Sigmoid colon (tissue), 7 donors: ENCODE results near the gene UBE3B. TPM values are rescaled to one million over a fixed set of nuclear protein-coding genes. Genes with fewer than 3 reads are reported as not detected.
A peak's percentile ranks its signal among the peaks of the same experiment; 100 is the strongest.

Experiments used
- DNase-seq: peaks from one replicate; pipeline ENCODE4 v3.0.0-alpha.2; 2019
- H3K27ac ChIP-seq, 4 donors: fragments of 200-600 bp; sonication (generic); one replicate each; pipeline ENCODE4 v1.5.1; 2016 to 2019; ENCODE audit warnings: mild to moderate bottlenecking in 1 of 4
- H3K27me3 ChIP-seq, 3 donors: fragments of 200-600 bp; sonication (generic); one replicate each; pipeline ENCODE4 v1.5.1; 2019; ENCODE audit warnings: mild to moderate bottlenecking in 1 of 3
- H3K36me3 ChIP-seq, 4 donors: fragments of 200-600 bp; sonication (generic); one replicate each; pipeline ENCODE4 v1.5.1; 2016 to 2019
- H3K4me1 ChIP-seq, 4 donors: fragments of 200-600 bp; sonication (generic); one replicate each; pipeline ENCODE4 v1.5.1; 2017 to 2019
- H3K4me3 ChIP-seq, 4 donors: fragments of 200-600 bp; sonication (generic); one replicate each; pipeline ENCODE4 v1.5.1; 2017 to 2019; ENCODE audit warnings: mild to moderate bottlenecking in 2 of 4, moderate library complexity in 1 of 4
- H3K9me3 ChIP-seq, 4 donors: fragments of 200-600 bp in 3 of 4; sonication (generic) in 3 of 4; one replicate each; pipeline versions ENCODE4 v1.5.1 to v1.6.1; 2013 to 2019
- EP300 ChIP-seq, 4 donors: sonication (generic); formaldehyde crosslinking; IDR thresholded peaks; one replicate each; pipeline ENCODE4 v1.6.1; 2017; ENCODE audit warnings: antibody characterized with exemption in 4 of 4
- POLR2A ChIP-seq, 2 donors: fragments of 450-650 bp; IDR thresholded peaks; one replicate each; pipeline ENCODE4 v1.6.1; 2016; ENCODE audit warnings: antibody characterized with exemption in 2 of 2, mild to moderate bottlenecking in 2 of 2, moderate library complexity in 2 of 2
- POLR2AphosphoS5 ChIP-seq, 4 donors: sonication (generic); formaldehyde crosslinking; IDR thresholded peaks; one replicate each; pipeline ENCODE4 v1.6.1; 2017; ENCODE audit warnings: antibody characterized with exemption in 4 of 4
- WGBS, 2 donors: extraction: QIAGEN DNeasy Blood & Tissue Kit; methylation state at CpG; one replicate each; pipeline ENCODE4 v1.1.7; 2013; 5-methylcytosine and 5-hydroxymethylcytosine counted together
- intact Hi-C: fragments of 100-400 bp; cut with DNase I; formaldehyde crosslinking; loops from one replicate; pipeline ENCODE4 v1.15.1; 2023
- polyA plus RNA-seq, 3 donors: library from polyadenylated mRNA; stranded (reverse); fragments of 200-250 nt; gene quantifications; one replicate each; pipeline ENCODE4 v1.2.3, GENCODE V29; 2013
- total RNA-seq, 4 donors: library from RNA; depleted of rRNA; stranded (reverse); fragments of >200 nt; gene quantifications; one replicate each; pipeline ENCODE4 v1.1.0, GENCODE V29; 2016
- TF ChIP-seq, protein P1 (sequence below), 4 experiments: fragments of 450-650 bp in 3 of 4; fragments of 200-600 bp in 1 of 4; IDR thresholded peaks; one replicate each; pipeline ENCODE4 v1.5.1; 2016 to 2019; ENCODE audit warnings: antibody characterized with exemption in 4 of 4, mild to moderate bottlenecking in 3 of 4, moderate library complexity in 2 of 4
- donor health status: healthy with polysubstance abuse.
- donor health status: Bipolar disorder and iron deficiency.
- donor health status: healthy.

UBE3B gene
- total and polyA plus RNA-seq, 7 donors: 15.3 to 67.7 (median 48.4) TPM

DNA sequence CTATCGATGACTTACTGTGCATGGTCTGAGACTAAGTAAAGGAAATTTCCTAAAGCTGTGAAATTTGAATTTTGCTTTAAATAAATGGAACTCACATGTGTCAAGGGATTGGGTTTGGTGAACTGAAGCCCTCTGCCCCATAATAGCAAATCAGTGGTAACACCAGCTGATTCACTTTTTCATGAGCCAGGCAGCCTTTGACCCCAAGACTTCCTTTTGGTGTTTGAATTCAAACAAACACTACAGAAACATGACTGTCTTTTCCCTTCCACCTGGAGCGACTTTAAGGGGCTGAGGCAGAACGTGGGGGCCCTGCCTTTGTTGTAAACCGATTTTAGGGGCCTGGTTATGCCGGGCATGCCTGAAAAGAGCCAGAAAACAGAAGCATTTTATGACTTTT, 29.2 kb upstream of the UBE3B start:
- DNase-seq: no peak
- H3K9me3 ChIP-seq: no peaks in the 10 kb centered on the region
- no peaks in the 10 kb centered on the region for H3K27me3 ChIP-seq
- intact Hi-C loops: no loop called here
- H3K4me1 ChIP-seq: peaks cover 0 to 70% (median 66%) of the 10 kb centered on the region in 4 donors
- peaks cover 7 to 71% (median 18%) of the 10 kb centered on the region in 4 donors for H3K36me3 ChIP-seq
- no peak overlapping the region for H3K4me3 ChIP-seq
- TF ChIP-seq, protein P1, sequence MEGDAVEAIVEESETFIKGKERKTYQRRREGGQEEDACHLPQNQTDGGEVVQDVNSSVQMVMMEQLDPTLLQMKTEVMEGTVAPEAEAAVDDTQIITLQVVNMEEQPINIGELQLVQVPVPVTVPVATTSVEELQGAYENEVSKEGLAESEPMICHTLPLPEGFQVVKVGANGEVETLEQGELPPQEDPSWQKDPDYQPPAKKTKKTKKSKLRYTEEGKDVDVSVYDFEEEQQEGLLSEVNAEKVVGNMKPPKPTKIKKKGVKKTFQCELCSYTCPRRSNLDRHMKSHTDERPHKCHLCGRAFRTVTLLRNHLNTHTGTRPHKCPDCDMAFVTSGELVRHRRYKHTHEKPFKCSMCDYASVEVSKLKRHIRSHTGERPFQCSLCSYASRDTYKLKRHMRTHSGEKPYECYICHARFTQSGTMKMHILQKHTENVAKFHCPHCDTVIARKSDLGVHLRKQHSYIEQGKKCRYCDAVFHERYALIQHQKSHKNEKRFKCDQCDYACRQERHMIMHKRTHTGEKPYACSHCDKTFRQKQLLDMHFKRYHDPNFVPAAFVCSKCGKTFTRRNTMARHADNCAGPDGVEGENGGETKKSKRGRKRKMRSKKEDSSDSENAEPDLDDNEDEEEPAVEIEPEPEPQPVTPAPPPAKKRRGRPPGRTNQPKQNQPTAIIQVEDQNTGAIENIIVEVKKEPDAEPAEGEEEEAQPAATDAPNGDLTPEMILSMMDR (IDR thresholded peaks at IDR 0.05): no peak
- TF ChIP-seq POLR2A (IDR thresholded peaks at IDR 0.05) (no peak), POLR2AphosphoS5 (IDR thresholded peaks at IDR 0.05) (no peak), EP300 (IDR thresholded peaks at IDR 0.05) (no peak)
- 30 to 62% methylated on average over 5 of the region's 5 CpGs for WGBS, 2 donors
- H3K27ac ChIP-seq: peak overlapping the region in 3 of 4 donors; percentile 65 to 98 (median 94)

DNA sequence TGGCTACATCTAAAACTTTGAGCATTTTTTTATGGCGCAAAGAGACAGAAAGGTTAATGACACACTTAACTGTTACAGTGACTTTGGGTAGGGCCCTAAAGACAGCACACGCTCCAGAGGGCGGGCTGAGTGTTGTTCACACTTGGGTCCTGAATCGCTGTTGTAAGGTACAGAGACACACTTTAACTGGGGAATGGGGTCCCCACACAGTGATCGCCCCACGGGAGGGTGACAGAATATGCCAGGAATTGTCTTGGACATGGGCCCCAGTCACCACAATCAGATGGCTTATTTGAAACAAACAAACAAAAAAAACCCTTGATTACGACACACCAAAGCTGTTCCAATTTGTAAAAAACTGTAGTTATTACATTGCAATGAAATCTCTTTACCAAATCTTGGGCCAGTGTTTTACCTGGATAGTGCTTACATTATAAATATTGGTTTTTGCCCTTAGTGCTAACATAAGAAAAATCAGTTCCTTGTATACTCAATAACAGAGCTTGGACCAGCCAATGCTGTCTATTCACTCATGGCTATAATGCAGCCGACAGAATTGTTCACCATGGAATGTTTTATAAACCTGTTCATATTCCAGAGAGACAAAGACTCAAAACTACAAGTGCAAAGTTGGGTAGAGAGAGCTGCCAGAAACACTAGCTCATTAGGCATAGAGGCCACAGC, 28.6 kb upstream of the UBE3B start:
- Histone ChIP-seq H3K4me3 (no peak overlapping the region), H3K36me3 (peaks cover 7 to 77% (median 24%) of the 10 kb centered on the region in 4 donors), H3K27me3 (no peaks in the 10 kb centered on the region), H3K4me1 (peaks cover 0 to 68% (median 64%) of the 10 kb centered on the region in 4 donors), H3K9me3 (no peaks in the 10 kb centered on the region), H3K27ac (peak overlapping the region; percentile 52 to 98 (median 80))
- DNase-seq: no peak
- intact Hi-C loops: no loop called here
- WGBS, 2 donors: 16 to 75% methylated on average over 8 of the region's 8 CpGs
- TF ChIP-seq EP300 (IDR thresholded peaks at IDR 0.05) (no peak), POLR2AphosphoS5 (IDR thresholded peaks at IDR 0.05) (no peak), POLR2A (IDR thresholded peaks at IDR 0.05) (no peak)
- TF ChIP-seq, protein P1 (IDR thresholded peaks at IDR 0.05): no peak

DNA sequence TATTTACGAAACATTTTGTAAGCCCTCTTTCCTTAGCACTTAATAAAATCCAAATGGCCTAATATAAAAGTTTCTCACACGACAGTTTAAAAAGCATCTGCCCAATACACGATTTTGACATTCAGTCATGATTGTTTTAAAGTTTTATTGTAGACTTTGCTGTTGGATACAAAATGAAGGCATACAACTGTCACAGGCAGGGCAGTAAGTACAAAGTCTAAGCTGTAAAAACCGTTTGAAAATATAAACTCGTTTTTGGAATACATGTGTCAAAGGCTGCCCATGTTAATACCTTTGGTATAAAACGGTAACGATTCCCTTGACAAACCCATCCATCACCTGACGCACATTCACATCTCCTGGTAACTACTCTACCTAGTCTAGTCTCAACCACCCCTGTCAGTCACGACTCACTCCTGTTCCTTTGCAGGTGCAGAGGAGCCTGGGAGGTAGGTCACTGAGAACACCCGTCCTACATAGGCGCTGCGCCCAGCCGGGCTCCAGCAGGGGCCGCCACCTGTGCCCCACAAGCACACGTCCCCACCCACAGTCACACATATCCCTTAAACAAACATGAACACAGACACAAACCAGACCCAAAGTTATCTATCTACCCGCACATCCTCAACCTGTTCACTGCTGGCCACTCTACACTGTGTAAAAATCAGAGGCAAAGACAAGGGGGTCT, 27.4 kb upstream of the UBE3B start:
- no peaks in the 10 kb centered on the region for H3K27me3 ChIP-seq
- H3K36me3 ChIP-seq: peaks cover 7 to 78% (median 33%) of the 10 kb centered on the region in 4 donors
- no peak overlapping the region for H3K4me3 ChIP-seq
- peak overlapping the region; percentile 52 to 98 (median 80) for H3K27ac ChIP-seq
- 18 to 67% methylated on average over 16 of the region's 16 CpGs for WGBS, 2 donors
- H3K4me1 ChIP-seq: peaks cover 0 to 68% (median 59%) of the 10 kb centered on the region in 4 donors
- no peaks in the 10 kb centered on the region for H3K9me3 ChIP-seq
- intact Hi-C loops: no loop called here
- TF ChIP-seq POLR2AphosphoS5 (IDR thresholded peaks at IDR 0.05): peak in 2 of 4 donors; percentile 16 to 22
- TF ChIP-seq, protein P1 (IDR thresholded peaks at IDR 0.05): peak in 1 of 4 experiments; percentile 21
- TF ChIP-seq POLR2A (IDR thresholded peaks at IDR 0.05): no peak
- DNase-seq: no peak

DNA sequence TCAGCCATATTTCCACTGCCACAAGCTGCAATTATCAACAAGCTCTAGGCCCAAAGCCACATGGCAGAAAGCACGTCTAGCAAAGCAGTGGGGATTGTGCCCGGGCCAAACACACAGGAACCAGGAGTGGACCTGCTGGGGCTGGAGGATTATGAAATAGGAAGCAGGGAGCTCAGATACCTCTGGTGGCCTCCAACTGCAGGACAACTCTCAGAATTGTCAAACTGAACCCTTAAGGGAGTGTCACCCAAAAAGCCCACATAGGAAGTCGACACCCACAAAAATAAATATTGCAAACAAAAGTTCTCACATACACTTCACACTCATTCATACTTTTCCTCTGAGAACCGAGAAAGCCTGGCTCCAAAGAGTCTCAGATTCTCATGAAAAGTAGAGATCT, 26.5 kb upstream of the UBE3B start:
- Histone ChIP-seq H3K27ac (peak overlapping the region; percentile 52 to 98 (median 80)), H3K9me3 (no peaks in the 10 kb centered on the region), H3K4me1 (peaks cover 0 to 72% (median 61%) of the 10 kb centered on the region in 4 donors), H3K4me3 (no peak overlapping the region), H3K27me3 (no peaks in the 10 kb centered on the region), H3K36me3 (peaks cover 7 to 82% (median 43%) of the 10 kb centered on the region in 4 donors)
- WGBS, 2 donors: 51 to 73% methylated on average over 4 of the region's 4 CpGs
- DNase-seq: no peak
- TF ChIP-seq EP300 (IDR thresholded peaks at IDR 0.05) (no peak), POLR2A (IDR thresholded peaks at IDR 0.05) (no peak), POLR2AphosphoS5 (IDR thresholded peaks at IDR 0.05) (no peak)
- TF ChIP-seq, protein P1 (IDR thresholded peaks at IDR 0.05): no peak
- intact Hi-C loops: no loop called here
